ENCODE results near the gene BTD.
A peak's percentile ranks its signal among the peaks of the same experiment; 100 is the strongest.

The BTD gene

DNA sequence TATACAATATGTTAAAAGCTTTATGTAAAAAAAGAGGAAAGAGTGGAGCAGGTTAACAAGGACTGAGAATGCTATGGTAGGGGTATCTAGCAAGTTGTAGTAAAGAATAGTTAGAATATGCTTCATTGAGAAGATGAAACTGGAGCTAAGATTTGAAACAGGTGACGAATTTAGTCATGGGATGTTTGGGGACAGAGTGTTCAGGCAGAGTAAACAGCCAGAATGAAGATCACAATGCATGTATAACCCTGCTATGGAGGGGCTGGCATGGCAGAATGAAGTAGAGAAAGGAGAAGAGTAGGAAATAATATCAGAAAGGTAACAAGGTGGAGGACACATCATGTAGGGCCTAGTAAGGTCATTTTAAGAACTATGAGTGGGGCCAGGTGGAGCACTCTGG is 72.0 kb downstream of the BTD start:
- DNase-seq, result no peak

DNA sequence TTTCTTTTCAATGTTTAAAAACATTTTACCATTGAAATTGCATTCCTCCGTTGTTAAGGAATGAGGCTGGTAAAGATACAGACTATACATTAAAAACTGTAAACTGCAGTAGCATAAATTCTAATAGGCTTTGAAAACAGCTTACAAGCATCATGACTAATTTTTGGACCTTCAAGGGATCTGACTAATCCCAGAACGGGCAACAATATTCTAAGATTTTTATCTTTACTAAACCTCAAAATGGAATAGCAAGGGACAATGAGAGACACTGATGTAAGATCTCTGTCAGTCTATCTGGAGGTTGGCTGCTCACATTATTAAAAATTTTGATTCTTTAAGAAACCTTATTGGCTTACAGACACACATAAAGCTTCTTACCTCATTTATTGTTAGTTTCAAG is 74.7 kb downstream of the BTD start:
- DNase-seq, result no peak

DNA sequence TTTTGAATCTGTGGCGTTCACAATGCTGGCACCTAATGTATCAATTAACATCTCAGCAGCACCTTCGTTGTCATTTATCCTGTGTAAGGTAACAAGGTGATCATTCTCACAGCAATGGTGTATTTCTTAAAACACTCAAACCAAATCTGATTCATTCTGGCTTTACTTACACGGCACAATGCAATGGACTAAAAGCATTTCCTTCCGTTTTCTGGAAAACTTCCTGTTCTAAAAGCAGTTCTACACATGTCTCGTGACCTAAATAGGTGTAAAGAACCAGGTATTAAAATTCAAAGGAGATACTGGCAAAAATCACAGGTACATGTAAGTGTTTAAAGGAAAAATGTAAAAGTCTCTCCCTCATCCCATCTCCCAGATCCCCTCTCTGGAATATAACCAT is 77.8 kb downstream of the BTD start:
- DNase-seq, result no peak

DNA sequence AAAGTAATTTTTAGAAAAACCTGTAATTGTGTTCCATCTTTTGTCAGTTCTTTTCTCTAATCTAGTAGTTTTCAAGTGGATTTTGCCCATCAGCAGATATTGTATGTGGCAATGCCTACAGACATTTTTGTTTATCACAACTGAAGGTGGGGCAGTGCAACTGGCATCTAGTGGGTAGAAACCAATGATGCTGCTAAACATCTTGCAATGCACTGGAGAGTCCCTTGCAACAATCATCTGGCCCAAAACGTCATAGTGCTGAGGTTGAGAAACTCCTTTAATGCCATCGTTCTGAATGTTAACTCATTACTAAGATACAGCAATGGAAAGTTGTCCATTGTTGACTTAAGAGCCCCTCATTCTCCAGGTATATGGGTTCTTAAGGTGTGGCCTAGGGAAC is 80.1 kb downstream of the BTD start:
- DNase-seq, result peak; percentile 84

GRCh38 chr3:15682561-15683185 is 81.1 kb downstream of the BTD start:
- peak; percentile 65 for DNase-seq

GRCh38 chr3:15683253-15683652 is 81.7 kb downstream of the BTD start:
- DNase-seq, result peak; percentile 24

DNA sequence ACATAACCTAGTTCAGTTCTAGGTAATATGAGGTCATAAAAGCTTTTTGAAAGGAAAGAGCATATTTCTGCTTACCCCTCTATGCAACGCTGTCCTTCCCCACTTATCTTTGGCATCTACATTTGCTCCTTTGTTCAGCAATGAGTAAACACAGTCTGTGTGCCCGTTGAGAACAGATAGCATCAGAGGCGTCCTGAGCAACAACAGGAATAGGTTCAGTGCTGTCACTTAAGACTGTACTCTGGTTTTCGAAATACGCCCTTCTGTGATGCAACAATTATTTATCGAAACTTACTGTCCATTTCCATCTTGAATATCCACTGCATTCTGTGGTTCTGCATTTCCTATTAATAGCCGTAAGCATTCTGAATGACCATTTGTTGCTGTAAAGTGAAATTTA is 84.4 kb downstream of the BTD start:
- DNase-seq, result peak; percentile 59

GRCh38 chr3:15690230-15690629 is 88.7 kb downstream of the BTD start:
- DNase-seq, result no peak

GRCh38 chr3:15690748-15691147 is 89.2 kb downstream of the BTD start:
- no peak for DNase-seq

- DNase-seq, result no peak
Measured at GRCh38 chr3:15693355-15693754, 91.8 kb downstream of the BTD start.

GRCh38 chr3:15694628-15695027 is 93.1 kb downstream of the BTD start:
- DNase-seq, result no peak
